HG03097 (cell line): ENCODE measurements around the gene PSEN2.

ENCODE experiments used
- ATAC-seq: cut with Tn5 transposase; IDR thresholded peaks from one replicate; pipeline ENCODE4 v1.9.1; 2021; ENCODE audit not compliant: unreplicated experiment, low FRiP score

The PSEN2 gene

GRCh38 chr1:226863446-226863845, 7.0 kb upstream of the PSEN2 start:
- ATAC-seq: no peak

- no peak for ATAC-seq
These were observed 6.1 kb upstream of the PSEN2 start for GRCh38 chr1:226864311-226864710.

GRCh38 chr1:226865590-226865989, 4.8 kb upstream of the PSEN2 start:
- ATAC-seq: no peak

GRCh38 chr1:226867461-226868054, 2.9 kb upstream of the PSEN2 start:
- no peak for ATAC-seq

- ATAC-seq: no peak
These were observed 1.7 kb upstream of the PSEN2 start for GRCh38 chr1:226868726-226869125.

- ATAC-seq: no peak
These were observed 403 bp upstream of the PSEN2 start for GRCh38 chr1:226870026-226870400.

- no peak for ATAC-seq
These were observed 1.4 kb downstream of the PSEN2 start for GRCh38 chr1:226871636-226872327.

- ATAC-seq: no peak
These were observed 2.0 kb downstream of the PSEN2 start for GRCh38 chr1:226872437-226872836.

GRCh38 chr1:226873771-226874578, 3.6 kb downstream of the PSEN2 start:
- no peak for ATAC-seq

GRCh38 chr1:226874579-226875425, 4.4 kb downstream of the PSEN2 start:
- ATAC-seq: no peak

GRCh38 chr1:226875641-226876295, 5.4 kb downstream of the PSEN2 start:
- ATAC-seq: no peak

- ATAC-seq: no peak
These were observed 7.3 kb downstream of the PSEN2 start for GRCh38 chr1:226877669-226878068.

GRCh38 chr1:226880372-226881287, 10.2 kb downstream of the PSEN2 start:
- ATAC-seq: no peak

GRCh38 chr1:226881515-226882185, 11.2 kb downstream of the PSEN2 start:
- no peak for ATAC-seq

GRCh38 chr1:226882187-226882586, 11.8 kb downstream of the PSEN2 start:
- ATAC-seq: no peak

- peak; percentile 96 for ATAC-seq
These were observed 12.4 kb downstream of the PSEN2 start for GRCh38 chr1:226882631-226883409.

- no peak for ATAC-seq
These were observed 13.2 kb downstream of the PSEN2 start for GRCh38 chr1:226883630-226884029.

GRCh38 chr1:226884116-226884625, 13.8 kb downstream of the PSEN2 start:
- no peak for ATAC-seq
